Cortex of kidney (tissue), 1 donor: ENCODE data around the gene CCDC51.

Experiments
- DNase-seq: peaks from one replicate; lab custom pipeline; 2025; lab: John Stamatoyannopoulos, UW

CCDC51 gene

GRCh38 chr3:48433472-48434118 lies 6.3 kb downstream of the CCDC51 start:
- DNase-seq, result no peak

GRCh38 chr3:48432411-48433371 lies 7.2 kb downstream of the CCDC51 start:
- DNase-seq, result no peak

GRCh38 chr3:48431224-48432029 lies 8.5 kb downstream of the CCDC51 start:
- no peak for DNase-seq

- no peak for DNase-seq
Observed at GRCh38 chr3:48430708-48431101, 9.2 kb downstream of the CCDC51 start.

GRCh38 chr3:48429960-48430707 lies 9.8 kb downstream of the CCDC51 start, which contains the start of gene PLXNB1:
Gene PLXNB1 (minus strand): TSS chr3:48430086. CDS start chr3:48424611, 5,475 bp downstream.
- DNase-seq, result no peak

GRCh38 chr3:48429317-48429959 lies 10.5 kb downstream of the CCDC51 start:
- no peak for DNase-seq

GRCh38 chr3:48428572-48429316 lies 11.2 kb downstream of the CCDC51 start:
- no peak for DNase-seq

GRCh38 chr3:48428088-48428571 lies 11.8 kb downstream of the CCDC51 start:
- no peak for DNase-seq

GRCh38 chr3:48427630-48427962 lies 12.3 kb downstream of the CCDC51 start:
- DNase-seq, result no peak

- no peak for DNase-seq
Observed at GRCh38 chr3:48426944-48427629, 12.8 kb downstream of the CCDC51 start.

- no peak for DNase-seq
Observed at GRCh38 chr3:48426401-48426909, 13.5 kb downstream of the CCDC51 start.

GRCh38 chr3:48425281-48425812 lies 14.6 kb downstream of the CCDC51 start:
- no peak for DNase-seq

- no peak for DNase-seq
Observed at GRCh38 chr3:48423883-48424695, 15.8 kb downstream of the CCDC51 start.

- no peak for DNase-seq
Observed at GRCh38 chr3:48423241-48423882, 16.6 kb downstream of the CCDC51 start.

GRCh38 chr3:48422681-48423080 lies 17.2 kb downstream of the CCDC51 start:
- no peak for DNase-seq

GRCh38 chr3:48422272-48422671 lies 17.6 kb downstream of the CCDC51 start:
- DNase-seq, result no peak

- DNase-seq, result no peak
Observed at GRCh38 chr3:48420561-48420960, 19.4 kb downstream of the CCDC51 start.

GRCh38 chr3:48419597-48419996 lies 20.3 kb downstream of the CCDC51 start:
- no peak for DNase-seq
